Heart left ventricle (tissue), 13 donors: Measurements from ENCODE around the gene ABHD17A.
"Not testable (repeated sequence)": the region's sequence is repeated elsewhere in the genome, so short reads cannot be mapped to it uniquely, and the experiment has no call there.

ENCODE experiments used
- POLR2A ChIP-seq, 2 donors: fragments of 450-650 bp; IDR thresholded peaks; one replicate each; pipeline ENCODE4 v1.6.1; 2017; ENCODE audit warnings: antibody characterized with exemption in 2 of 2, mild to moderate bottlenecking in 2 of 2, moderate library complexity in 2 of 2
- TF ChIP-seq, protein P1 (sequence below), 12 donors: fragments of 200-600 bp; sonication (generic) in 4 of 12; IDR thresholded peaks; one replicate each; pipeline versions ENCODE4 v1.5.0 to v1.8.0; 2018 to 2022; ENCODE audit warnings: antibody characterized with exemption in 12 of 12, mild to moderate bottlenecking in 5 of 12
- donor health status: ischemic (EF 13 %, LVEDD 7.1; RV severe dilation, severe dysfunction).
- donor health status: DM: no; HTN: yes; CAD: no.
- donor health status: DM: no; HTN: no; CAD: no.
- donor health status: ischemic (EF 25% LVEDD 6.9; RV normal size, moderate dysfunction).
- donor health status: ischemic (EF 25% LVEDD 5.7; RV mildly dilated, moderate dysfunction).
- donor health status: ischemic (EF 35%, LVEDD 5.7; RV mildly dilated, moderate dysfunction).
- donor health status: nonischemic (EF 11% LVEDD 7.7; RV severe dilation, severe dysfunction).
- donor health status: DM: yes; HTN: yes; CAD: no.
- donor health status: PGD.
- donor health status: ischemic (EF 29% LVEDD 5.4; RV normal size, mild dysfunction).
- donor health status: nonischemic (EF 23%, LVEDD 6.1; RV moderate dilation, normal function).

DNA sequence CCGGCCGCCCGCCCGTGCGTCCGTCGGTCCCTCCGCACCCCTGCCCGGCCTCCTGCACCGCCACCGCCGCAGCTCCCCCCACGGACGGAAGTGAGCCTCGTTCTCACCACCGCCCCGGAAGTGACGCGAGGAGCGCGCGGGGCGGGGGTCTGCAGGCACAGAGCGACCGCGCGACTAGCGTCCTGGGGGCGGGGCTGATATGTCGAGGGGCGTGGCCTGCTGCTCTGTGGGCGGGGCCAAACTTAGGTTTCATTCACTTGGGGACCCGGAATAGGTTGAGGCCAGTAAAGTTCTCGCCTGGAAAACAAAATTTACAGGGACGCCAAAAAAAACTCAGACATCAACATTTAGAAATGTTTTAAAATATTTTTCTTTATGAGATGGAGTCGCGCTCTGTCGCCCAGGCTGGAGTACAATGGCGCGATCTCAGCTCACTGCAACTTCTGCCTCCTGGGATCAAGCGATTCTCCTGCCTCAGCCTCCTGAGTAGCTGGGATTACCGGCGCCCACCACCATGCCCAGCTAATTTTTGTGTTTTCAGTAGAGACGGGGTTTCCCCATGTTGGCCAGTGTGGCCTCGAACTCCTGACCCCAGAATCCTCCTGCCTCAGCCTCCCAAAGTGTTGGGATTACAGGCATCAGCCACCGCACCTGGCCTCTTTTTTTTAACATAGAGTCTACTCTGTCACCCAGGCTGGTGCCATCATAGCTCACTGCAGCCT is at the start of gene ABHD17A:
- TF ChIP-seq, protein P1, sequence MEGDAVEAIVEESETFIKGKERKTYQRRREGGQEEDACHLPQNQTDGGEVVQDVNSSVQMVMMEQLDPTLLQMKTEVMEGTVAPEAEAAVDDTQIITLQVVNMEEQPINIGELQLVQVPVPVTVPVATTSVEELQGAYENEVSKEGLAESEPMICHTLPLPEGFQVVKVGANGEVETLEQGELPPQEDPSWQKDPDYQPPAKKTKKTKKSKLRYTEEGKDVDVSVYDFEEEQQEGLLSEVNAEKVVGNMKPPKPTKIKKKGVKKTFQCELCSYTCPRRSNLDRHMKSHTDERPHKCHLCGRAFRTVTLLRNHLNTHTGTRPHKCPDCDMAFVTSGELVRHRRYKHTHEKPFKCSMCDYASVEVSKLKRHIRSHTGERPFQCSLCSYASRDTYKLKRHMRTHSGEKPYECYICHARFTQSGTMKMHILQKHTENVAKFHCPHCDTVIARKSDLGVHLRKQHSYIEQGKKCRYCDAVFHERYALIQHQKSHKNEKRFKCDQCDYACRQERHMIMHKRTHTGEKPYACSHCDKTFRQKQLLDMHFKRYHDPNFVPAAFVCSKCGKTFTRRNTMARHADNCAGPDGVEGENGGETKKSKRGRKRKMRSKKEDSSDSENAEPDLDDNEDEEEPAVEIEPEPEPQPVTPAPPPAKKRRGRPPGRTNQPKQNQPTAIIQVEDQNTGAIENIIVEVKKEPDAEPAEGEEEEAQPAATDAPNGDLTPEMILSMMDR (IDR thresholded peaks at IDR 0.05): not testable (repeated sequence)
- peak in 1 of 2 donors; percentile 76 for TF ChIP-seq POLR2A (IDR thresholded peaks at IDR 0.05)
